ENCODE measurements around the gene CRYBA4.

- no peak for TF ChIP-seq POLR2A (IDR thresholded peaks at IDR 0.05)
- TF ChIP-seq, protein P1, sequence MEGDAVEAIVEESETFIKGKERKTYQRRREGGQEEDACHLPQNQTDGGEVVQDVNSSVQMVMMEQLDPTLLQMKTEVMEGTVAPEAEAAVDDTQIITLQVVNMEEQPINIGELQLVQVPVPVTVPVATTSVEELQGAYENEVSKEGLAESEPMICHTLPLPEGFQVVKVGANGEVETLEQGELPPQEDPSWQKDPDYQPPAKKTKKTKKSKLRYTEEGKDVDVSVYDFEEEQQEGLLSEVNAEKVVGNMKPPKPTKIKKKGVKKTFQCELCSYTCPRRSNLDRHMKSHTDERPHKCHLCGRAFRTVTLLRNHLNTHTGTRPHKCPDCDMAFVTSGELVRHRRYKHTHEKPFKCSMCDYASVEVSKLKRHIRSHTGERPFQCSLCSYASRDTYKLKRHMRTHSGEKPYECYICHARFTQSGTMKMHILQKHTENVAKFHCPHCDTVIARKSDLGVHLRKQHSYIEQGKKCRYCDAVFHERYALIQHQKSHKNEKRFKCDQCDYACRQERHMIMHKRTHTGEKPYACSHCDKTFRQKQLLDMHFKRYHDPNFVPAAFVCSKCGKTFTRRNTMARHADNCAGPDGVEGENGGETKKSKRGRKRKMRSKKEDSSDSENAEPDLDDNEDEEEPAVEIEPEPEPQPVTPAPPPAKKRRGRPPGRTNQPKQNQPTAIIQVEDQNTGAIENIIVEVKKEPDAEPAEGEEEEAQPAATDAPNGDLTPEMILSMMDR (IDR thresholded peaks at IDR 0.05), result no peak
These were observed 1.6 kb upstream of the CRYBA4 start for GRCh38 chr22:26620197-26620596.

All from Peyer's patch (tissue), 4 donors.